ENCODE measurements around the gene PCMT1.

DNA sequence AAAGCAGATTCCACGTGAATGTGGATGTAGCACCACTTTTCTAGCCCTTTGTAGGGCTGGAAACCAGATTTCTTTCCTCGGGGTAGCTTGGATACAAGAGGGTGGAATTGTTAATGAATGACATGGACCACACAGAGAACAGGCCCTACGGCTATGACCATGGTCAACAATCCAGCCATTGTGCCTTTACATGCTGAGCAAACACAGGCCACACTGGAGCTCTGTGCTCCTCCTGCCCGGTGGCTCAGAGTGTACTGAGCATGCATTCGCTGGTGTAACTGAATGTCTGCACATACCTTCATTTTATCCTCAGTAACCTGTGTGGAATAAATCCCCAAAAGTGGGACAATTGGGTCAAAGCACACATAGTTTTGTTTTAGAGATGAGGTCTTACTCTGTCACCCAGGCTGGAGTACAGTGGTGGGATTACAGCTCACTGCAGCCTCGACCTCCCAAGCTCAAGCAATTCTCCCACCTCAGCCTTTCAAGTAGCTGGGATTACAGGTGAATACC is 81.8 kb downstream of the PCMT1 start:
- TF ChIP-seq, protein P1, sequence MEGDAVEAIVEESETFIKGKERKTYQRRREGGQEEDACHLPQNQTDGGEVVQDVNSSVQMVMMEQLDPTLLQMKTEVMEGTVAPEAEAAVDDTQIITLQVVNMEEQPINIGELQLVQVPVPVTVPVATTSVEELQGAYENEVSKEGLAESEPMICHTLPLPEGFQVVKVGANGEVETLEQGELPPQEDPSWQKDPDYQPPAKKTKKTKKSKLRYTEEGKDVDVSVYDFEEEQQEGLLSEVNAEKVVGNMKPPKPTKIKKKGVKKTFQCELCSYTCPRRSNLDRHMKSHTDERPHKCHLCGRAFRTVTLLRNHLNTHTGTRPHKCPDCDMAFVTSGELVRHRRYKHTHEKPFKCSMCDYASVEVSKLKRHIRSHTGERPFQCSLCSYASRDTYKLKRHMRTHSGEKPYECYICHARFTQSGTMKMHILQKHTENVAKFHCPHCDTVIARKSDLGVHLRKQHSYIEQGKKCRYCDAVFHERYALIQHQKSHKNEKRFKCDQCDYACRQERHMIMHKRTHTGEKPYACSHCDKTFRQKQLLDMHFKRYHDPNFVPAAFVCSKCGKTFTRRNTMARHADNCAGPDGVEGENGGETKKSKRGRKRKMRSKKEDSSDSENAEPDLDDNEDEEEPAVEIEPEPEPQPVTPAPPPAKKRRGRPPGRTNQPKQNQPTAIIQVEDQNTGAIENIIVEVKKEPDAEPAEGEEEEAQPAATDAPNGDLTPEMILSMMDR (IDR thresholded peaks at IDR 0.05) = no peak
- TF ChIP-seq EZH2 (IDR thresholded peaks at IDR 0.05; ENCODE audit: borderline replicate concordance, insufficient read depth, low read depth, low read length, poor library complexity, severe bottlenecking) = no peak
